SK-N-SH (cell line): ENCODE data around the gene AKT1S1. TPM values are rescaled to one million over a fixed set of nuclear protein-coding genes. Genes with fewer than 3 reads are reported as not detected.

Source experiments
- CTCF ChIA-PET: fragments of 300-600, 350-600 bp; formaldehyde crosslinking; extraction: SDS; loops from one replicate; lab custom pipeline; 2021; lab: Yijun Ruan, JAX
- POLR2A ChIA-PET: fragments of 350-600 bp; sonication (Branson Sonifier 250); formaldehyde crosslinking; extraction: SDS; loops from one replicate; lab custom pipeline; 2020; ENCODE audit warnings: antibody characterized with exemption, inconsistent platforms; lab: Yijun Ruan, JAX
- DNase-seq: peaks from one replicate; pipeline ENCODE4 v3.0.0; 2012
- H2AFZ ChIP-seq: fragments of 200-600 bp; sonication (generic); 2 replicates; pipeline ENCODE4 v1.8.1; 2016; ENCODE audit warnings: antibody characterized with exemption, mild to moderate bottlenecking, low read depth
- H3F3A ChIP-seq: fragments of 200-600 bp; sonication (generic); replicated peaks from 2 replicates; pipeline ENCODE3; 2016; ENCODE audit warnings: antibody characterized with exemption, mild to moderate bottlenecking; ENCODE audit not compliant: insufficient read depth
- H3K27ac ChIP-seq, 2 experiments: fragments of 200-500 bp in 1 of 2; fragments of 200-600 bp in 1 of 2; sonication (Bioruptor generic) in 1 of 2; sonication (generic), shearing (Covaris generic) in 1 of 2; 2 replicates each; pipeline versions ENCODE4 v1.5.1 to v1.6.1; 2014 to 2016; ENCODE audit warnings: low read depth in 2 of 2, inconsistent platforms in 1 of 2, low read length in 1 of 2, mild to moderate bottlenecking in 1 of 2, mixed read lengths in 1 of 2
- H3K27me3 ChIP-seq: fragments of 200-600 bp; sonication (generic), shearing (Covaris generic); 2 replicates; pipeline ENCODE4 v1.6.1; 2016; ENCODE audit warnings: mixed run types; ENCODE audit not compliant: insufficient read depth
- H3K36me3 ChIP-seq, 2 experiments: fragments of 200-500 bp in 1 of 2; fragments of 200-600 bp in 1 of 2; sonication (Bioruptor generic) in 1 of 2; sonication (generic) in 1 of 2; replicated peaks in 1 of 2; 2 replicates each; pipeline versions ENCODE3 to v1.5.1; 2014 to 2016; ENCODE audit warnings: low read length in 1 of 2, mild to moderate bottlenecking in 1 of 2; ENCODE audit not compliant: insufficient read depth in 2 of 2, control insufficient read depth in 1 of 2
- H3K4me1 ChIP-seq, 2 experiments: fragments of 200-500 bp in 1 of 2; fragments of 200-600 bp in 1 of 2; sonication (Bioruptor generic) in 1 of 2; sonication (generic), shearing (Covaris generic) in 1 of 2; 2 replicates each; pipeline versions ENCODE4 v1.5.1 to v1.6.1; 2014 to 2016; ENCODE audit warnings: low read depth in 1 of 2, low read length in 1 of 2, mixed run types in 1 of 2; ENCODE audit not compliant: insufficient read depth in 2 of 2, control insufficient read depth in 1 of 2
- H3K4me2 ChIP-seq: fragments of 200-600 bp; sonication (generic), shearing (Covaris generic); 2 replicates; pipeline ENCODE4 v1.6.1; 2017; ENCODE audit warnings: mixed run types
- H3K4me3 ChIP-seq, 2 experiments: fragments of 200-500 bp in 1 of 2; fragments of 200-600 bp in 1 of 2; sonication (Bioruptor generic) in 1 of 2; sonication (generic), shearing (Covaris generic) in 1 of 2; 2 replicates each; pipeline versions ENCODE4 v1.5.1 to v1.8.1; 2014 to 2016; ENCODE audit warnings: low read depth in 2 of 2, inconsistent platforms in 1 of 2, low read length in 1 of 2, mild to moderate bottlenecking in 1 of 2, mixed read lengths in 1 of 2, moderate library complexity in 1 of 2
- H3K79me2 ChIP-seq: fragments of 200-600 bp; sonication (generic); 2 replicates; pipeline ENCODE4 v1.8.1; 2017; ENCODE audit warnings: mild to moderate bottlenecking; ENCODE audit not compliant: insufficient read depth
- H3K9ac ChIP-seq: fragments of 200-600 bp; sonication (generic); 2 replicates; pipeline ENCODE4 v1.6.1; 2017; ENCODE audit warnings: mixed run types
- H3K9me2 ChIP-seq: fragments of 200-600 bp; sonication (generic); 2 replicates; pipeline ENCODE4 v1.6.1; 2017; ENCODE audit warnings: mixed run types
- H3K9me3 ChIP-seq: fragments of 200-600 bp; sonication (generic); 2 replicates; pipeline ENCODE4 v1.6.1; 2017; ENCODE audit warnings: mixed run types, mild to moderate bottlenecking, moderate library complexity
- H4K20me1 ChIP-seq: fragments of 200-600 bp; sonication (generic); 2 replicates; pipeline ENCODE4 v1.6.1; 2017; ENCODE audit warnings: mild to moderate bottlenecking, mixed run types; ENCODE audit not compliant: insufficient read depth
- CTCF ChIP-seq: fragments of 200-600 bp; sonication (generic); IDR thresholded peaks from 2 replicates; pipeline ENCODE4 v1.6.1; 2017; ENCODE audit warnings: antibody characterized with exemption, mild to moderate bottlenecking, moderate library complexity
- FOXJ3 ChIP-seq: sonication (generic); formaldehyde crosslinking; IDR thresholded peaks from 2 replicates; pipeline ENCODE4 v1.5.1; 2020; ENCODE audit warnings: mild to moderate bottlenecking, missing genetic modification reagents
- GABPA ChIP-seq: IDR thresholded peaks from 2 replicates; pipeline ENCODE4 v1.4.0; 2012; ENCODE audit warnings: low read depth, mild to moderate bottlenecking
- JUND ChIP-seq: IDR thresholded peaks from 2 replicates; pipeline ENCODE4 v1.4.0; 2012
- NFIC ChIP-seq: IDR thresholded peaks from 2 replicates; pipeline ENCODE4 v1.4.0; 2012; ENCODE audit warnings: borderline replicate concordance
- PBX3 ChIP-seq: IDR thresholded peaks from 2 replicates; pipeline ENCODE4; 2012
- POLR2AphosphoS5 ChIP-seq: IDR thresholded peaks from 2 replicates; pipeline ENCODE4 v1.6.1; 2012; ENCODE audit warnings: low read depth, low read length
- RAD21 ChIP-seq: IDR thresholded peaks from 2 replicates; pipeline ENCODE4 v1.6.1; 2012; ENCODE audit warnings: mild to moderate bottlenecking, low read length
- RFX5 ChIP-seq: IDR thresholded peaks from 2 replicates; pipeline ENCODE4 v1.6.1; 2012; ENCODE audit warnings: mild to moderate bottlenecking, improper control_type of control experiment, low read length
- RXRA ChIP-seq: IDR thresholded peaks from 2 replicates; pipeline ENCODE4 v1.4.0; 2012; ENCODE audit warnings: low read depth, mild to moderate bottlenecking, borderline replicate concordance
- SIN3A ChIP-seq: IDR thresholded peaks from 2 replicates; pipeline ENCODE4 v1.6.1; 2012; ENCODE audit warnings: low read depth, mild to moderate bottlenecking, low read length, moderate library complexity, borderline replicate concordance
- TAF1 ChIP-seq: IDR thresholded peaks from 2 replicates; pipeline ENCODE4 v1.6.1; 2012; ENCODE audit warnings: low read depth, mild to moderate bottlenecking, low read length, moderate library complexity, borderline replicate concordance
- WGBS: methylation state at CpG from one replicate; pipeline ENCODE4 v1.1.6; 2017; ENCODE audit warnings: low lambda C conversion rate; 5-methylcytosine and 5-hydroxymethylcytosine counted together
- polyA plus RNA-seq, 3 experiments: library from polyadenylated mRNA; depleted of rRNA; stranded (reverse); fragments of >200 nt; gene quantifications; 2 replicates each; pipeline ENCODE4 v1.2.3, GENCODE V29; 2012
- TF ChIP-seq, protein P1 (sequence below): IDR thresholded peaks from 2 replicates; pipeline ENCODE4 v1.4.0; 2012; ENCODE audit warnings: low read depth, borderline replicate concordance
- TF ChIP-seq, protein P2 (sequence below): fragments of 150-350 bp; IDR thresholded peaks from 2 replicates; pipeline ENCODE4 v1.6.1; 2017; ENCODE audit warnings: antibody characterized with exemption, low read length, low read depth, borderline replicate concordance
- TF ChIP-seq, protein P3 (sequence below): IDR thresholded peaks from 2 replicates; pipeline ENCODE4 v1.4.0; 2012; ENCODE audit warnings: low read depth, borderline replicate concordance

The AKT1S1 gene
- polyA plus RNA-seq, 1 of the 3 experiments (the other 2 are of a cell fraction) = 63.7 TPM

DNA sequence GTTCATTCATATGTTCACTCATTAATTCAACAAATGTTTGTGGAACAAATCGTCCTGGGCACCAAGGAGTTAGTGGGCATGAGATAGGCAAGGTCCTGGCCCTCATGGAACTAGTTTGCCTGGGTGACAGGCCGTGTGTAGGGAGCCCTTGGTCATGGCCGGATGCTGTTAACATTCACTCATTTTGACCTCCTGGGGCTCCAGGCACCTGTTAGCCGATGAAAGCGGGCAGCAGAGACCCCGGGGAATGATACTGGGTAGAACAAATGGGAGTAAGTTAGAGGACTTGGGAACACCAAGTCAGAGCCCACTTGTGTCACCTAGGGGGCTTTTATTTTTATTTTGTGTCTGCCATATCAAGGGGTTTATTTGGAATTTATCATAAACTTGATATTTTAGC lies 52.5 kb downstream of the AKT1S1 start:
- H3K4me3 ChIP-seq = no peak overlapping the region
- no peaks in the 10 kb centered on the region for H3F3A ChIP-seq
- H3K4me1 ChIP-seq = peaks cover 0 to 8% of the 10 kb centered on the region in 2 experiments; a peak in 1 of 4 replicates
- H3K9ac ChIP-seq = no peak overlapping the region
- DNase-seq = no peak
- H2AFZ ChIP-seq = no peak overlapping the region
- H4K20me1 ChIP-seq = 0 out of 2 replicates have a peak, but pooled peaks cover 7% of the 10 kb centered on the region
- H3K27ac ChIP-seq = no peak overlapping the region
- H3K9me3 ChIP-seq = no peaks in the 10 kb centered on the region
- 86% methylated on average over 6 of the region's 6 CpGs for WGBS
- H3K9me2 ChIP-seq = no peaks in the 10 kb centered on the region
- H3K27me3 ChIP-seq = no peaks in the 10 kb centered on the region
- H3K79me2 ChIP-seq = peaks cover 74% of the 10 kb centered on the region
- H3K4me2 ChIP-seq = no peak overlapping the region
- CTCF ChIA-PET = interaction anchor here (0.6 to 1.2 kb wide), 2 partner anchors 26 to 111 kb away, joined by 3 read pairs; no protein-coding TSS in a partner anchor
- peaks cover 0 to 14% of the 10 kb centered on the region in 2 experiments for H3K36me3 ChIP-seq
- POLR2A ChIA-PET = interaction anchor here (0.6 kb wide), 1 partner anchor 1524 kb away, joined by 3 read pairs; no protein-coding TSS in a partner anchor
- TF ChIP-seq JUND = no peak
- no peak for TF ChIP-seq RAD21
- TF ChIP-seq, protein P1, sequence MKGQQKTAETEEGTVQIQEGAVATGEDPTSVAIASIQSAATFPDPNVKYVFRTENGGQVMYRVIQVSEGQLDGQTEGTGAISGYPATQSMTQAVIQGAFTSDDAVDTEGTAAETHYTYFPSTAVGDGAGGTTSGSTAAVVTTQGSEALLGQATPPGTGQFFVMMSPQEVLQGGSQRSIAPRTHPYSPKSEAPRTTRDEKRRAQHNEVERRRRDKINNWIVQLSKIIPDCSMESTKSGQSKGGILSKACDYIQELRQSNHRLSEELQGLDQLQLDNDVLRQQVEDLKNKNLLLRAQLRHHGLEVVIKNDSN = no peak
- no peak for TF ChIP-seq NFIC
- no peak for TF ChIP-seq SIN3A
- TF ChIP-seq POLR2AphosphoS5 = no peak
- TF ChIP-seq GABPA = no peak
- TF ChIP-seq PBX3 = no peak
- TF ChIP-seq, protein P2, sequence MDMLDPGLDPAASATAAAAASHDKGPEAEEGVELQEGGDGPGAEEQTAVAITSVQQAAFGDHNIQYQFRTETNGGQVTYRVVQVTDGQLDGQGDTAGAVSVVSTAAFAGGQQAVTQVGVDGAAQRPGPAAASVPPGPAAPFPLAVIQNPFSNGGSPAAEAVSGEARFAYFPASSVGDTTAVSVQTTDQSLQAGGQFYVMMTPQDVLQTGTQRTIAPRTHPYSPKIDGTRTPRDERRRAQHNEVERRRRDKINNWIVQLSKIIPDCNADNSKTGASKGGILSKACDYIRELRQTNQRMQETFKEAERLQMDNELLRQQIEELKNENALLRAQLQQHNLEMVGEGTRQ = no peak
- TF ChIP-seq CTCF = no peak
- TF ChIP-seq RFX5 = no peak

DNA sequence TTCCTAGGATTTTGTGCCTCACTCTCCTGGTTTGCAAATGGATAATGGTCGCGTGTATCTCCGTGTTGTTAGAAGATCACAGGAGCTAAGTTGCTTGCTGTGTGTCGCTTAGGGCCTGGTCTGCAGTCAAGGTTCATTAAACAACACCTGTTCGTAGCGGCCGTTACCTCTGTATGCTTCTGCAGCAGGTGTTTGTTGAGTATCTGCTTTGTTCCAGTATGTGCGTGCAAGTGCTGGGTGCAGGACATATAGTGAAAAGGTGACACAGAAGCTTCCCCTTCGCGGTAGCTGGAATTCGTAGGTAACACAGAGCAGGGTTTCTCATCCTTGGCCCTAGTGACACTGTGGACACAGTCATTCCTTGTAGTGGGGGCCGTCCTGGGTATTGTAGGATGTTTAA lies 53.7 kb downstream of the AKT1S1 start:
- CTCF ChIA-PET = interaction anchor here (1.2 kb wide), 1 partner anchor 27 kb away, joined by 3 read pairs; no protein-coding TSS in a partner anchor
- no peak overlapping the region for H3K27ac ChIP-seq
- no peaks in the 10 kb centered on the region for H3F3A ChIP-seq
- no peaks in the 10 kb centered on the region for H3K9me2 ChIP-seq
- 92% methylated on average over 12 of the region's 12 CpGs for WGBS
- H4K20me1 ChIP-seq = 0 out of 2 replicates have a peak, but pooled peaks cover 4% of the 10 kb centered on the region
- H3K9ac ChIP-seq = no peak overlapping the region
- H3K4me3 ChIP-seq = no peak overlapping the region
- peaks cover 0 to 13% of the 10 kb centered on the region in 2 experiments for H3K36me3 ChIP-seq
- H2AFZ ChIP-seq = no peak overlapping the region
- POLR2A ChIA-PET = no interaction called here
- H3K4me1 ChIP-seq = peaks cover 0 to 16% of the 10 kb centered on the region in 2 experiments; a peak in 2 of 4 replicates
- TF ChIP-seq RAD21 (no peak), FOXJ3 (CRISPR knock-in tag) (no peak), RXRA (no peak), TAF1 (no peak)
- TF ChIP-seq, protein P3, sequence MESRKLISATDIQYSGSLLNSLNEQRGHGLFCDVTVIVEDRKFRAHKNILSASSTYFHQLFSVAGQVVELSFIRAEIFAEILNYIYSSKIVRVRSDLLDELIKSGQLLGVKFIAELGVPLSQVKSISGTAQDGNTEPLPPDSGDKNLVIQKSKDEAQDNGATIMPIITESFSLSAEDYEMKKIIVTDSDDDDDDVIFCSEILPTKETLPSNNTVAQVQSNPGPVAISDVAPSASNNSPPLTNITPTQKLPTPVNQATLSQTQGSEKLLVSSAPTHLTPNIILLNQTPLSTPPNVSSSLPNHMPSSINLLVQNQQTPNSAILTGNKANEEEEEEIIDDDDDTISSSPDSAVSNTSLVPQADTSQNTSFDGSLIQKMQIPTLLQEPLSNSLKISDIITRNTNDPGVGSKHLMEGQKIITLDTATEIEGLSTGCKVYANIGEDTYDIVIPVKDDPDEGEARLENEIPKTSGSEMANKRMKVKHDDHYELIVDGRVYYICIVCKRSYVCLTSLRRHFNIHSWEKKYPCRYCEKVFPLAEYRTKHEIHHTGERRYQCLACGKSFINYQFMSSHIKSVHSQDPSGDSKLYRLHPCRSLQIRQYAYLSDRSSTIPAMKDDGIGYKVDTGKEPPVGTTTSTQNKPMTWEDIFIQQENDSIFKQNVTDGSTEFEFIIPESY = no peak
- no peak for DNase-seq
- H3K4me2 ChIP-seq = no peak overlapping the region
- peaks cover 86% of the 10 kb centered on the region for H3K79me2 ChIP-seq
- H3K27me3 ChIP-seq = no peaks in the 10 kb centered on the region
- no peaks in the 10 kb centered on the region for H3K9me3 ChIP-seq
